GM18505 (cell line): Measurements from ENCODE around the gene ITPKA.

ENCODE experiments used
- ATAC-seq: cut with Tn5 transposase; IDR thresholded peaks from one replicate; pipeline ENCODE4 v1.9.1; 2021; ENCODE audit not compliant: unreplicated experiment
- POLR2A ChIP-seq: IDR thresholded peaks from 4 replicates; pipeline ENCODE4 v1.6.1; 2011; ENCODE audit warnings: borderline replicate concordance; ENCODE audit not compliant: insufficient read depth, insufficient read length; ENCODE audit errors: extremely low read depth

ITPKA gene

DNA sequence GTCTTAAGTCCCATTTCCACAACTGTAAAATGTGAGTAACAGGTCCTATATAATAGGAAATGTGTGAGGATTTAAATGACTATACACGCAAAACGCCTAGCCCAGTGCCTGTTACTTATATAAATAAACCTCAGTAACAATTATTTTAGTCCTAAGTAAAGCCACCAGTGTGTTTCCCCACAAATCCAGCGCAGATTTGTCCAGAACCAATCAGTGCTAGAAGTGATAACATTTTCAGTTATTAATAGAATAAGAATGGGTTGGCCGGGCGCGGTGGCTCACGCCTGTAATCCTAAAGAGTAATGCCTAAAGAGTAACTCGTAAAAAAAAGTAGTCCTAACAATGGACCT, 49.8 kb downstream of the ITPKA start:
- TF ChIP-seq POLR2A = no peak

GRCh38 chr15:41544650-41545015, 51.0 kb downstream of the ITPKA start:
- ATAC-seq = no peak
- TF ChIP-seq POLR2A = no peak

More for the DNA sequence above, 49.8 kb downstream of the ITPKA start:
- ATAC-seq = no peak

DNA sequence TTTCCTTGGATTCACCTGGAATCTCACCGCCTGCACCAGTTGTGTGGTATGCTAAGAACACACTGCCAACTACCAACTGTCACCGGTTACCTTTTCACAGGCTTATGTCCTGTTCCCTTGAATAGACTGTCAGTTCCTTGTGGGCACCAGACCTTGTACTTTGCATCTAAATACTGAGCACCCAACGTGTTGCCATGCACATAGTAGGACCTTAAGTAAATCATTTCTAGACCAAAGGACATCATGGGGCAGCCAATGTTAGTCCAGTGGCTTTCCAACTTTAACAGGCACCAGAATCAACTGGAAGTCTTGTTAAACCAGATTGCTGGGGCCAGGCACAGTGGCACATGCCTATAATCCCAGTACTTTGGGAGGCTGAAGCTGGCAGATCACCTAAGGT, 51.5 kb downstream of the ITPKA start:
- no peak for TF ChIP-seq POLR2A
- ATAC-seq = no peak

DNA sequence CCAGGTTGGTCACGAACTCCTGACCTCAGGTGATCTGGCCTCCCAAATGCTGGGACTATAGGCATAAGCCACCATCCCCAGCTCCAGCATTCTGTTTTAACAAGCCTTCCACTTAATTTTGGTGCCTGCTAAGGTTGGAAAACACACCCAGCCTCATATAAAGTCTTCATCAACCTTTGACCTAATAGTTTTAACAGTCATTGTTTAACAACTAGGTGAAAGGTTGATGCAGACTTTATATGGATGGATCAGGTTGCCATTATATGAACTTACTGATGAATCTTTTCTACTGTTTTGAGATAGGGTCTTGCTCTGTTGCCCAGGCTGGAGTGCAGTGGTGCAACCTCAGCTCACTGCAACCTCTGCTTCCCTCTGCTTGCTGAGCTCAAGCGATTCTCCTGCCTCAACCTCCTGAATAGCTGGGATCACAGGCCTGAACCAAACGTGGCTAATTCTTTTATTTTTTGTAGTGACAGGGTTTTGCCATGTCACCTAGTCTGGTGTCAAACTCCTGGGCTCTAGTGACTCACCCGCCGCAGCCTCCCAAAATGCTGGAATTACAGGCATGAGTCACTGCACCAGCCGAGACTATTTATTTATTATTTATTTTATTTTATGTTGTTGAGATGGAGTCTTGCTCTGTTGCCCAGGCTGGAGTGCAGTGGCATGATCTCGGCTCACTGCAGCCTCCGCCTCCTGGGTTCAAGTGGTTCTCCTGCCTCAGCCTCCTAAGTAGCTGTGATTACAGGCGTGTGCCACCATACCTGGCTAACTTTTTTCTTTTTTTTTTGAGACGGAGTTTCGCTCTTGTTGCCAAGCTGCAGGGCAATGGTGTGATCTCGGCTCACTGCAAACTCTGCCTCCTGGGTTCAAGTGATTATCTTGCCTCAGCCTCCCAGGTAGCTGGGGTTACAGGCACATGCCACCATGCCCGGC, 53.4 kb downstream of the ITPKA start:
- TF ChIP-seq POLR2A = no peak

DNA sequence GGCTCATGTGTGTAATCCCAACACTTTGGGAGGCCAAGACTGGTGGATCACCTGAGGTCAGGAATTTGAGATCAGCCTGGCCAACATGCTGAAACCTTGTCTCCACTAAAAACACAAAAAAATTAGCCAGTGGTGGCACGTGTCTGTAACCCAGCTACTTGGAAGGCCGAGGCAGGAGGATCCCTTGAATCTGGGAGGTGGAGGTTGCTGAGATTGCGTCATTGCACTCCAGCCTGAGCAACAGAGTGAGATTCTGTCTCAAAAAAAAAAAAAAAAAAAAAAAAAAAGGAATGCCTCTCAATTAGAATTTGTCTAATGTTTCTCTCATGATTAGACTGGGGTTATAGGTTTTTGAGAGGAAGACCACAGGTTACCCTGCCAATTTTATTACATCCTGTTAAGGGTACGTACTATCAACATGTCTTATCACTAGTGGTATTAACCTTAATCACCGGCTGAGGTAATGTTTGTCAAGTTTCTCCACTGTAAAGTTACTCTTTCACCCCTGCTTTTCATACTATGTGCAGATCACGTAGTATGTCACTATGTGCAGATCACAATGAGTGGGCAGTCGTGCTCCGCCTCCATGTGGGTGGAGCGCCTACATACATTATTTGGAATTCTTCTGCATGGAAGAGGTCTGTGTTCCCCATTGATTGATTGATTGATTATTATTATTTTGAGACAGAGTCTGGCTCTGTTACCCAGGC, 56.5 kb downstream of the ITPKA start:
- ATAC-seq = no peak
- no peak for TF ChIP-seq POLR2A

More for the DNA sequence above, 53.4 kb downstream of the ITPKA start:
- ATAC-seq = no peak
